OCI-LY3 (cell line): ENCODE data around the gene CNTN1.

Experiments used
- CTCF ChIP-seq: fragments of 200-600, 300-600 bp; sonication (generic); IDR thresholded peaks from 2 replicates; pipeline ENCODE4 v1.5.1; 2014; ENCODE audit warnings: antibody characterized with exemption, low read length, low read depth
- EZH2phosphoT487 ChIP-seq: fragments of 200-600 bp; shearing (Covaris generic); IDR thresholded peaks from 2 replicates; pipeline ENCODE4 v1.6.1; 2018; ENCODE audit warnings: antibody characterized with exemption, mixed run types, low read depth

- TF ChIP-seq CTCF: no peak
- TF ChIP-seq EZH2phosphoT487: no peak
Observed at GRCh38 chr12:40691913-40692764, at the start of gene CNTN1.
